HCT116 (cell line): Measurements from ENCODE around the gene ARID3A.

Source experiments
- JUND ChIP-seq: IDR thresholded peaks from 2 replicates; pipeline ENCODE4 v1.6.1; 2012
- TF ChIP-seq, protein P1 (sequence below), 3 experiments: fragments of 200-600 bp in 1 of 3; sonication (generic) in 1 of 3; IDR thresholded peaks in 2 of 3; conservative IDR thresholded peaks in 1 of 3; 2 replicates each; pipeline ENCODE4 v1.5.1; 2012 to 2017; ENCODE audit warnings: low read depth in 2 of 3, low read length in 2 of 3, antibody characterized with exemption in 1 of 3, borderline replicate concordance in 1 of 3, control low read depth in 1 of 3, mild to moderate bottlenecking in 1 of 3, mixed read lengths in 1 of 3, mixed run types in 1 of 3, moderate library complexity in 1 of 3; ENCODE audit not compliant: insufficient read depth in 1 of 3

DNA sequence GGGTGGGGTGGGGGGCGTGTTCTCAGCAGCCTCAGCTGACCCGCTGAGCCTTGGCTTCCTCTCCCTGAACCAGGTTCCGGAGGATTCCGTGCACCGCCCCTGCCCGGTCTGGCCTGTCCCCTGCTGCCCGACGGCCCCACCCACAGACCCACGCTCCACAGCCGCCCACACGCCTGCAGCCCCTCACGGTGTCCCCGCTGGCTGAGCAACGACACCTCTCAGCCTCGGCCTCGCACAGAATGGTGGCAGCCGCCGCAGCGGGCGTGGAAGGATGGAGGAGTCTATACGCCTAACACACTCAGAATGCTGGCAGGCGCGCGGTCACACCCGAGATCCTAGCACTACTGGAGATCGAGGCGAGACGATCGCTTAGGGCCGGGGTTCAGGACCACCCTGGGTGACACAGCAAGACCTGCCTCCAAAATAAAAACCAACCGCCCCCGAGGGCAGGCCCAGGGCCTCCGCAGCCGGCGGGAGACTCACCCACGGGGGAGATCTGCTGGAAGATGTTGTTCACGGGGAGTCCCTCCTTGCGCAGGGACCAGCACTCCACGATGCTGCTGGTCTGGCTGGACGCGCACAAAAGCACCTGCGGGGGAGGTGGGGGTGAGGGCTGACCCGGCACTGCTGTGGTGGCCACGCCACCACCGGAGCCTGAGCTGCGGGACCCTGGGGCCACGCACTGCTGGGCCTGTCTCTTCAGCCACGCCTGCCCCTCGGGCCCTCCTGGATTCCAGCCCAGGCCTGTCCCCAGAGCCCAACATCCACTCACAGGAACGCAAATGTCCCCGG lies 41.2 kb upstream of the ARID3A start:
- TF ChIP-seq, protein P1, sequence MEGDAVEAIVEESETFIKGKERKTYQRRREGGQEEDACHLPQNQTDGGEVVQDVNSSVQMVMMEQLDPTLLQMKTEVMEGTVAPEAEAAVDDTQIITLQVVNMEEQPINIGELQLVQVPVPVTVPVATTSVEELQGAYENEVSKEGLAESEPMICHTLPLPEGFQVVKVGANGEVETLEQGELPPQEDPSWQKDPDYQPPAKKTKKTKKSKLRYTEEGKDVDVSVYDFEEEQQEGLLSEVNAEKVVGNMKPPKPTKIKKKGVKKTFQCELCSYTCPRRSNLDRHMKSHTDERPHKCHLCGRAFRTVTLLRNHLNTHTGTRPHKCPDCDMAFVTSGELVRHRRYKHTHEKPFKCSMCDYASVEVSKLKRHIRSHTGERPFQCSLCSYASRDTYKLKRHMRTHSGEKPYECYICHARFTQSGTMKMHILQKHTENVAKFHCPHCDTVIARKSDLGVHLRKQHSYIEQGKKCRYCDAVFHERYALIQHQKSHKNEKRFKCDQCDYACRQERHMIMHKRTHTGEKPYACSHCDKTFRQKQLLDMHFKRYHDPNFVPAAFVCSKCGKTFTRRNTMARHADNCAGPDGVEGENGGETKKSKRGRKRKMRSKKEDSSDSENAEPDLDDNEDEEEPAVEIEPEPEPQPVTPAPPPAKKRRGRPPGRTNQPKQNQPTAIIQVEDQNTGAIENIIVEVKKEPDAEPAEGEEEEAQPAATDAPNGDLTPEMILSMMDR (IDR thresholded peaks at IDR 0.05 in 2 of 3, conservative IDR thresholded peaks at IDR 0.05 in 1 of 3; ENCODE audit: borderline replicate concordance in 1 of 3, insufficient read depth in 1 of 3, low read depth in 2 of 3, low read length in 2 of 3): no peak
- TF ChIP-seq JUND: no peak
